Endothelial cell of umbilical vein (primary cell): ENCODE data around the gene FILIP1. TPM values are rescaled to one million over a fixed set of nuclear protein-coding genes. Genes with fewer than 3 reads are reported as not detected.

Source experiments
- BruUV-seq: library from RNA; stranded (reverse); fragments of 400-500 nt; replicated peaks from 2 replicates; lab custom pipeline; 2021; lab: Mats Ljungman, UMichigan
- CTCF ChIA-PET: fragments of 300-600, 350-600 bp; sonication (Branson Sonifier 250); formaldehyde crosslinking; loops from one replicate; lab custom pipeline; 2021; ENCODE audit warnings: antibody characterized with exemption, inconsistent platforms; lab: Charles Lee
- POLR2A ChIA-PET: fragments of 300-600, 350-600 bp; sonication (Branson Sonifier 250); formaldehyde crosslinking; loops from one replicate; lab custom pipeline; 2021; ENCODE audit warnings: antibody characterized with exemption, inconsistent platforms; lab: Charles Lee
- DNase-seq: peaks from one replicate; pipeline ENCODE4 v3.0.0-alpha.2; 2011; ENCODE audit warnings: low read depth, low spot score
- FAIRE-seq: peaks from 2 replicates; lab custom pipeline; 2011; peaks lifted over from hg19 to GRCh38; lab: Jason Lieb, UNC
- H2AFZ ChIP-seq: 2 replicates; pipeline ENCODE4 v1.6.0; 2012; ENCODE audit warnings: low read depth, low read length, control low read depth, inconsistent platforms
- H3K27ac ChIP-seq: 2 replicates; pipeline ENCODE4 v1.5.1; 2011; ENCODE audit warnings: low read depth, mild to moderate bottlenecking, control low read depth, low read length, moderate library complexity; ENCODE audit not compliant: insufficient read depth
- H3K27me3 ChIP-seq, 2 experiments: 2 replicates each; pipeline versions ENCODE4 v1.6.0 to v1.6.1; 2011; ENCODE audit warnings: low read length in 2 of 2, mixed read lengths in 1 of 2; ENCODE audit not compliant: control insufficient read depth in 2 of 2, insufficient read depth in 2 of 2
- H3K36me3 ChIP-seq, 2 experiments: 2 replicates in 1 of 2; 3 replicates in 1 of 2; pipeline ENCODE4 v1.5.1; 2011; ENCODE audit warnings: low read length in 2 of 2, mild to moderate bottlenecking in 1 of 2, moderate library complexity in 1 of 2; ENCODE audit not compliant: control insufficient read depth in 2 of 2, insufficient read depth in 2 of 2; ENCODE audit errors: extremely low read depth in 1 of 2
- H3K4me1 ChIP-seq: 3 replicates; pipeline ENCODE4 v1.5.1; 2011; ENCODE audit warnings: mild to moderate bottlenecking, low read length; ENCODE audit not compliant: control insufficient read depth, insufficient read depth; ENCODE audit errors: extremely low read depth
- H3K4me2 ChIP-seq: 2 replicates; pipeline ENCODE4 v1.6.1; 2011; ENCODE audit warnings: low read length, control low read depth, mixed read lengths; ENCODE audit not compliant: insufficient read depth
- H3K4me3 ChIP-seq, 3 experiments: fragments of 200-600 bp in 1 of 3; sonication (generic), shearing (Covaris generic) in 1 of 3; replicated peaks in 1 of 3; 2 replicates each; pipeline ENCODE4 v1.5.1; 2011 to 2016; ENCODE audit warnings: control low read depth in 3 of 3, low read length in 3 of 3, mild to moderate bottlenecking in 2 of 3, inconsistent platforms in 1 of 3, low read depth in 1 of 3, moderate library complexity in 1 of 3; ENCODE audit not compliant: insufficient read depth in 1 of 3
- H3K79me2 ChIP-seq: 2 replicates; pipeline ENCODE4 v1.6.0; 2012; ENCODE audit warnings: low read length, inconsistent platforms; ENCODE audit not compliant: control insufficient read depth, insufficient read depth
- H3K9ac ChIP-seq: replicated peaks from 2 replicates; pipeline ENCODE3; 2011; ENCODE audit warnings: low read length, control low read depth; ENCODE audit not compliant: insufficient read depth; ENCODE audit errors: extremely low read depth
- H3K9me1 ChIP-seq: replicated peaks from 3 replicates; pipeline ENCODE4 v1.6.0; 2011; ENCODE audit warnings: mild to moderate bottlenecking, low read length; ENCODE audit not compliant: control insufficient read depth, insufficient read depth; ENCODE audit errors: extremely low read depth
- H3K9me3 ChIP-seq: replicated peaks from 2 replicates; pipeline ENCODE4 v1.5.1; 2012; ENCODE audit warnings: low read length, inconsistent platforms; ENCODE audit not compliant: control insufficient read depth, insufficient read depth
- H4K20me1 ChIP-seq: replicated peaks from 2 replicates; pipeline ENCODE3; 2011; ENCODE audit warnings: mild to moderate bottlenecking, low read length; ENCODE audit not compliant: control insufficient read depth, insufficient read depth; ENCODE audit errors: extremely low read depth
- CTCF ChIP-seq, 2 donors: IDR thresholded peaks; 1 replicate in 1 of 2; 2 replicates in 1 of 2; pipeline ENCODE4 v1.5.1; 2011; ENCODE audit warnings: low read length in 2 of 2, mild to moderate bottlenecking in 2 of 2, moderate library complexity in 2 of 2, control low read depth in 1 of 2, inconsistent platforms in 1 of 2, low read depth in 1 of 2; ENCODE audit not compliant: insufficient read depth in 1 of 2; ENCODE audit errors: extremely low read depth in 1 of 2
- JUN ChIP-seq: IDR thresholded peaks from 2 replicates; pipeline ENCODE4 v1.6.1; 2011; ENCODE audit warnings: borderline replicate concordance, low read depth; ENCODE audit not compliant: insufficient read length, insufficient read depth
- MYC ChIP-seq: IDR thresholded peaks from one replicate; pipeline ENCODE4 v1.6.1; 2011; ENCODE audit warnings: mild to moderate bottlenecking, low read depth, low read length
- POLR2AphosphoS5 ChIP-seq: IDR thresholded peaks from 2 replicates; pipeline ENCODE4 v1.6.1; 2012; ENCODE audit warnings: low read depth, mild to moderate bottlenecking, control low read depth, low read length, moderate library complexity; ENCODE audit not compliant: insufficient read depth
- dilution Hi-C: fragments of 300-500 bp; cut with MboI; formaldehyde crosslinking; loops from one replicate; pipeline ENCODE4 v1.15.0; 2019; ENCODE audit warnings: low sequenced_read_pairs; ENCODE audit not compliant: extremely low pct_ligation_motif_present
- intact Hi-C: fragments of 100-400 bp; cut with micrococcal nuclease; formaldehyde crosslinking; loops from one replicate; pipeline ENCODE4 v1.10.0; 2022
- polyA plus RNA-seq, 4 experiments: library from polyadenylated mRNA; depleted of rRNA in 3 of 4; stranded (reverse) in 3 of 4; unstranded in 1 of 4; fragments of >200 nt; gene quantifications; 2 replicates each; pipeline versions ENCODE4 v1.2.1 to v1.2.3, GENCODE V29; 2011 to 2012; ENCODE audit warnings: missing spikeins in 1 of 4
- total RNA-seq: library from RNA; stranded (reverse); gene quantifications from 2 replicates; pipeline ENCODE4 v1.2.3, GENCODE V29; 2021
- TF ChIP-seq, protein P1 (sequence below): IDR thresholded peaks from 2 replicates; pipeline ENCODE4 v1.6.1; 2011; ENCODE audit not compliant: insufficient read depth, insufficient read length

Gene FILIP1
- total and polyA plus RNA-seq, 2 donors (not counting 3 experiments of a cell fraction or from before 2014, with no cell fraction given) = 2.8 to 13.7 TPM

DNA sequence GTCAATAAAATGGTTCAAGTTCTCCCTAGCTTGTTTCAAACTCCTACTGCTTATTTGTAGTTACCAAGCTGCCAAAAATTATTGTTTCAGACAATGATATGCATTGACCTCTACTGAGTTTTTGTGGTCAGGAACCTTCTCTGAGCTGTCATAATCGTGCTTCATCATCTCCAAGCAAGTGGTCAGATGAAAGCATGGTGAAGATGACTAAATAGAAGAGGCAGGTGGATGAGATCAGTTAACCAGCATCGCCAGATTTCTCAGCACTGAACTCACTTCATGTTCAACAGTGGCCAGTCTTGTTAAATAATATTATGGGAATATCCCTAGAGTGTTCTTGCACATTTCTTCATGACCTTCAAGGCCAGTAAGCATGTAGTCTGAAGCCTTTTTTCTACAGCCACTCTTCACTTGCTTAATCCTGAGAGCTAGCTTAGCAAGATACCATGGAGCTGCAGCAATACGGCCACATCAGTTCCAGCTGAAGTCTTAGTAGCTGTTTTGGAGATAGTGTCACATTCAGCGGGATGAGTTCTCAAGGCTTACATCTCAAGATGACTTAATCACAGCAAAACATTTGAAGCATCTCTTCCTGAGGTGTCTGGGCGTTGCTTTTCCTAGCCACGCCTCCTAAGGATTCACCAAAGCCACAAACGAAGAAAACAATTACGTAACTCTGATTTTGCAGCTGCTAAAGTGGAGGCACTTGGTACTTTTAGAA lies 107.4 kb downstream of the FILIP1 start:
- Histone ChIP-seq H3K9me3 (no peaks in the 10 kb centered on the region), H3K4me3 (no peak overlapping the region), H4K20me1 (no peaks in the 10 kb centered on the region), H3K27ac (no peak overlapping the region), H2AFZ (no peak overlapping the region), H3K27me3 (peaks cover 0 to 5% of the 10 kb centered on the region in 2 experiments), H3K4me1 (peaks cover 7% of the 10 kb centered on the region), H3K79me2 (no peaks in the 10 kb centered on the region), H3K9ac (no peak overlapping the region), H3K4me2 (no peak overlapping the region), H3K9me1 (no peaks in the 10 kb centered on the region), H3K36me3 (no peaks in the 10 kb centered on the region)
- DNase-seq (no peak), FAIRE-seq (no peak)
- dilution Hi-C loops = no loop called here
- ChIA-PET CTCF (interaction anchor here (0.7 kb wide), 2 partner anchors 8 to 18 kb away, joined by 3 to 5 read pairs; no protein-coding TSS in a partner anchor), POLR2A (no interaction called here)
- intact Hi-C loops = no loop called here
- TF ChIP-seq JUN = no peak
- TF ChIP-seq, protein P1, sequence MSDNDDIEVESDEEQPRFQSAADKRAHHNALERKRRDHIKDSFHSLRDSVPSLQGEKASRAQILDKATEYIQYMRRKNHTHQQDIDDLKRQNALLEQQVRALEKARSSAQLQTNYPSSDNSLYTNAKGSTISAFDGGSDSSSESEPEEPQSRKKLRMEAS = no peak
- no peak for TF ChIP-seq POLR2AphosphoS5
- no peak for TF ChIP-seq CTCF (IDR thresholded peaks at IDR 0.05; ENCODE audit: extremely low read depth in 1 of 2, insufficient read depth in 1 of 2, low read depth in 1 of 2, low read length in 2 of 2)
- no peak for TF ChIP-seq MYC
- BruUV-seq = no TSS peak
